ENCODE data around the gene LMX1A.

LMX1A gene

DNA sequence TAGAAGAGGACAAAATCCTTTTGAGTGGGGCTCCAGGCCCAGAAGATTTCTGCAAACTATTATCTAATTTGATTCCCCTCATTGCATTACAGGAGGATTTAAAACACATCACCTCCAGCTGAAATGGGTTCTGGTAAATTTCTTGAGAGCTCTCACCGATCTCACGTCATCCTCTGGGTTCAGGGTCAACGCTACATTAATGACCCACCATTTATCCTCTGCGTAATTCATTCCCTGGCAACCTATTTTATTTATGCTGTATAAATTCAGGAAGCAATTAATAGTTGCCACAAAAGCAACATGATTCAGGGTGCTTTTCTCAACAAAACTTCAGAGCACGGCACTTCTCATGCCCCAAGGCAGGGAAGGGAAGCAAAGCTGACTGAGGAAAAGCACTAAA lies 38.9 kb downstream of the LMX1A start:
- DNase-seq = no peak

DNA sequence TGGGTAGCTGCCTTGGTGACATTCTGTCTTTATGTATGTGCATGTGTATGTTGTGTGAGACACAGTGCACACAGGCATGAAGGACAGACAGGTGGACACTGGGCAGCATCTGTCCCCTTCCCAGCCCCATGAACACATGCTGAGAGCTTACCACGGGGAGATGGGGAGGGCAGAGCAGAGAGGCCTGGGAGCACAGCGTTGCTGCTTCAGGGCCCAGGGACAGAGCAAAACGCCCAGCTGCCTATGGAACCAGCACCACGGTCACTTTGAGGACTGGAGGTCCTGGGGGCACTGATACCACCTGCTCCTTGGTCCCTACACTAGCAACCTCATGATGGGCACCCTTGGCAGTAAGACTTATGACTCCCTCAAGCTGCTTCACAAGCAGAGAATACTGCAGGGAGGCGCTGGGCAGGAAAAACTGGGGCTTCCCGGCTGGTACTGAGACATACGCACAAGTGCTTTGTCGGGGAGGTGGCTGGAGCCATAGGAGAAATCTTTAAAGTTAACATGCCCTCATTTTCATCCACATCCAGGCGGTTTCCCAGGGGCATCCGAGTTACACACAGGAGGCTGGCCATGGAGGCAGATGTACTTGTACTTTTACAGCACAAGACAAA lies 40.3 kb downstream of the LMX1A start:
- DNase-seq = no peak

DNA sequence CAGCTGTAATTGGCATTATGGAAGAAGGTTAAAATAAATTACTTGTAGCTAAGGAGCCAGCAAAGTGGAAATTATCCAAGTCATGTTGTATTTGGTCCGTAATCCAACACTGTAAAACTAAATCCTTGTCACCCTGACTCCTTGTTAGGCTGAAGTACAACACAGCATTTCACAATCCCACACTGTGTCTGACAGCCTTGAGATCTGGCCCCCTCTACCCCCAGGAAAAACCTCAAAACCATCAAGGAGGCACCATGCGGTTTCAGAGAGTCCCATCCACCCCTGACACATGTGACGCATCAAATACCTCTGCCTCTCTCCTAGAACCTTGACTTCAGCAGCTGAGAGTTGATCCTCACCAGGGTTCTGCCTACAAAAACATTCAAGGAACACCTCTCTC lies 41.0 kb downstream of the LMX1A start:
- DNase-seq = no peak

DNA sequence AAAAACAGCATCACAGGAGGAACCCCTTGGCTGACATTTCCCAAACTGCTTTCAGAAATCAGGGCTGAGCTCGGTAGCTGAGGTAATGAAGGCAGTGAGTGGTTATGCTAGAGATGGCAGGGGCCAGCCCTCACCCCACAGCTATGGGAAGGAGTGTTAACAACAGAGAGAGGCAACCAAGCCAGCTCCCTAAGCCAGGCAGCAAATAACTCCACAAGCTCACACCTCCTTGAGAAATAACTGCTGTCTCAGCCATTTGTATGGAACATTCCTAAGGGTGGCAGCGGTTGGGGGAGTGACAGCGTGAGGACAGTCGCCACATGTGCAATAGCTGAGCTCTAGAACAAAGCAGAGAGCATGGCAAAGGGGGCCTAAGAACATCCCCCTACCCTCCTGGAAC lies 42.6 kb downstream of the LMX1A start:
- DNase-seq = no peak

DNA sequence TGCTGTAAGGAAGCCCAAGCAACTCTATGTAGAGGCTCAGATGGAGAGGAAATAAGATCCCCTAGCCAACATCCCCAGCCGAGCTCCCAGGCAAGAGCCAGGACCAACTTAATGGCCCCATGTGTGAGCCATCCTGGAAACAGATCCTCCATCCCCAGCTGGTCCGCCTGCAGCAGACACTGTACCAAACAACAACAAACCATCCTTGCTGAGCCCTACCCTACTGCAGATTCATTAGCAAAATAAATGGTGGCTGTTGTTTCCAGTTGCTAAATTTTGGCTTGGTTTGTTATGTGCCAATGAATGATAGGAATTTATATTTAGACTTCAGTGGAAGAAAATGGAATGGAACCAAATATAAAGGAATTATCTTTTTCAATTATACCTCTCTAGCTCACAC lies 43.9 kb downstream of the LMX1A start:
- no peak for DNase-seq

DNA sequence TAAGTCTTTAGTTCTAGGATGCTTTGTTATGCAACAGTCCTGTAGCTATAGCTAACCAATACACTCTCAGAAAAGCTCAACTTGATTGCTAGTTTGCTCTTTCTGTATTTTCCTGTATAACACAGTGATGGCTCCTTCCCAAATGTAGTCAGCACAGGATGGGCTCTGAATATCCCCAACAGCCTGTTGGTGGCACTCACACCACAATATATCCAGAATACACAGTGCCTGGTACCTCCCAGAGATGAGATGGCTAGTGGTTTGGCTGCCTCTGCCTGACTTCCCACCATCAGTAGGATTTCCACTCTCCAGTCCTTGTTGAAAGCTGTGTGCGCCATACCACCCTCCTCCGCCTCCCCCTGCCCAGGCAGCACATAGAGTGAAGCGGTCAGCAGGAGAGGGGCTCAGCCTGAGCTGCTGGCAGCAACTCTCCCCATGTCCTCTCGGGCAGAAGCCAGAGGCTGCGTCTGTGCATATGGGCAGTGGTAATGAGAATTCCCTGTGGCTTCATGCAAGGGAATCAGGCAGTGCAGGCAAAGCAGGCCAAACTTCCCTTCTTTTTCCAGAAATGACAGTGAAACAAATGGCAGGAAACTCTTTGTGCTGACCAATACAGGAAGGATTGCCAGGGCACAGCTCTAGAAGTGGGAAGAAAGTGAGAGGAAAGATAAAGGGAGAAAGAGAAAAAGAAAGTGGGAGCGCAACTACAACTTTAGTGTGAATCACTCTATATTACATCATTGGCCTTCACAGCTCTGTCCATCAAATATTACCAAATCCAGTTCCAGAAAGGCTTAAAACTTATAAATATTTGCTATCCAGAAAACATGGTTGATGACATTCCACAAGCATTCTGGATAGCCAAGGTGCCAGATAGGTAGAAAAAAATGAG lies 49.7 kb downstream of the LMX1A start:
- DNase-seq = no peak

DNA sequence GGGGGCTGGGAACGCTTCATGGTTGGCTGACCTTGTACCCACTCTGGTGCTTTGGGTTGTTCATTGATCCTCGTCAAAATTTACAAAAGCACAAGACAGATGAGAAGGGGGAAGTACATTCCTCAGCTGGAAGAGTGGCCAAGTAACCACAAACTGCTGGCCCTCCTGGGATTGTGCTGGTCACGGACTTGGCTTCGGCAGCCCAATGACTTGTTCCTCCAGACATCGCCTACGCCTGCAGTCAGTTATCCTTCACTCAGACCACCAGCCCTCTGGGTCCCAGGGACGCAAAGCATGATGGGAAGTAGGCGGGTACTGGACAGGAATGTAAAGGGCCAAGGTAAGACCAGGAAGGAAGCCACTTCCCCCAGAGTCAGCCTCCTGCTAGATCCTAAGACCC lies 53.1 kb downstream of the LMX1A start:
- no peak for DNase-seq

DNA sequence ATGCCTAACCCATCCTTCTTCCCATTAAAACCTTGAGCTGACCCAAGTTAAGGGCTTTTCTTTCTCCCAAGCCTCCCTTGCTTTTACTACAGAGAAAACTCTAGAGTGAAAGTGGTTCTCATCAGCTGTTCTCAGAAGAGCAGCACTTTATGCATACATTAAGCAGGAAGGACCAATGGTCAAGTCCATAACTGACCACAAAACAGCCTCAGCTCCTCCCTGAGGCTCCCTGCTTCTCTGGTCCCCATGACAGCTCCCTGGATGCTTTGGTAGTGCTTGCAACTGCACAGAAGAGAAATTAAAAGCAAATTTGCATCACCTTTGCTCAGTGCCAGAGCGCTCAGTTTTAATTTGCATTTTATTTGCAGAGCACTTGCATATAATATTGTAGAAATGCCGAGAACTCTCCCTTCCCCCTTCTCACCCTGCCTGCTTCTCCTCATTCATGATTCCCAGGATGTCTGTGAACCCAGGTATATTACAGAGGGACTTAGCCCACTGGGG lies 56.1 kb downstream of the LMX1A start:
- no peak for DNase-seq

DNA sequence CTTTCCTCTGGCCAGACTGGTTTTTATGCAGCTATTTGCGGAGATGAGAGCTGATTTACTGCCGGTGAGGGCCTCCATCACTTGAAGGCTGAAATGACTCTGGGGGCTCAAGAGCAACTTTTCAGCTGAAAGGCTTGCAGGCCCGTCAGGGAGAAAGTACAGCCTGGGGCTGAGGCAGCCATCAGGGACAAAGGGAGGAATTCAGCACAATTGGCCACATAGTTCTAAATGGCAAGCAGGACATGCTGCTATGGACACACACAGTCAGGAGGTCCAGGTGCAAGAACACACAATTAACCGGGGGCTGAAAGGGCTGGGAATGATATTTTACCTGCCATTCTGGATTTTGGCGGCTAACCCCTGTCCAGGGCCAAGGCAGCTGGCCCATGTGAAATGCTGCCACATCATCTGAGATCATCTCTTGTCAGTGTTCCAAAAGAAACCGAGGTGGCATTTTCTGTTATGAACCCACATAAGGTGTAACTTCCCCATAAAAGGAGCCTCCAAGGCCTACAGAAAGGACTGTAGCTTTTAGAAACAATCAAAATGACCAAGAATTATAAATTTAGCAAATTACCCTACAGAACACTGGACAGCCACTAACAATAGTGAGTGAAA lies 58.2 kb downstream of the LMX1A start:
- DNase-seq = no peak

DNA sequence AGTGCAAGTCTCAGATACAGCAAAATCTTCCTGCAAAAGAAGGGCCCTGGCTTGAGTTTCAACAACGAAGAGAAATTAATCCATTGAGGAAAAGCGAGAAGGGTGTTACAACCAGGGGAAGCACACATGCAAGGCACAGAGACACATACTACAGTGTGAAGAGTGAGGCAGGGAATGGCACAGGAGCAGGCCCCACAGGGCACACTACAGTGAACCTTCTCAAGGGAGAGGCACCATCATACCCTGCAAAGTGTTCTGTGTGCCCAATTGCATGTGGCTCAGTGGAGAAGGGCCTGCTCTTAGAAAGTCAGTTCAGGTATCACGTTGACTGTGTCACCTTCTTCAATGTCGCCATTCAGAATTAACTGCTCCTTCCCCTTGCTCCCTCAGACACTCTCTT lies 60.3 kb downstream of the LMX1A start:
- DNase-seq = no peak

DNA sequence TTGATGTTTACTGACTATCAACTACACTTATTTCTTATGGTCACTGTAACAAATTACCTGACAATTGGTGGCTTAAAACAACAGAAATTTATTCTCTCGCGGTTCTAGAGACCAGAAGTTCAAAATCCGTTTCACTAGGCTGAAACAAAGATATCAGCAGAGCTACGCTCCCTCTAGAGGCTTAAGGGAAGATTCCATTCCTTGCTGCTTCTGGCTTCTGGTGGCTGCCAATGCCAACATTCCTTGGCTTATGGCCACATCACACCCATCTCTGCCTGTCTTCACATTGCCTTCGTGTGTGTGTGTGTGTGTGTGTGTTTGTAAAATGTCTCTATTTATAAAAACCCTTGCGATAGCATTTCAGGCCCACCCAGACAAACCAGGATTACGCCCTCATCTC lies 66.4 kb downstream of the LMX1A start:
- peak in 1 of 2 experiments; percentile 42 for DNase-seq

DNA sequence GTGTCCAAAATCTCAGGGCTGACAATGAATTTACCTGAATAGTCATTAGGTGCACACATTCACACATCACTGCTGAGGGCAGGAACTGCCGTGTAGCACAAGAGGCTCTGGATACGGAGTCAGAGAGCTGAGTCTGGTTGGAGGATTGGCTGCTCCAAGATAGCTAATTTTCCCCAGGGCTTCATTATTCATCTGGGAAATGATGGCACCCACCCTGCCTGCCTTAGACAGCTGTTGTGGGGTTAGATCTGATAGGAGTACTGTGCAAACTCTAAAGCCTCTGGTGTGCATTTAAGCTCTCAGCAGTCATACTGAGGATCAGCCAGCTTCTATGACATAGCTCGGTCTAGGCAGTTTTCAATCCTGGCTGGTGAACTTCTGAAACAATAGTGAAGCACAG lies 67.0 kb downstream of the LMX1A start:
- peak in 1 of 2 experiments; percentile 25 for DNase-seq

DNA sequence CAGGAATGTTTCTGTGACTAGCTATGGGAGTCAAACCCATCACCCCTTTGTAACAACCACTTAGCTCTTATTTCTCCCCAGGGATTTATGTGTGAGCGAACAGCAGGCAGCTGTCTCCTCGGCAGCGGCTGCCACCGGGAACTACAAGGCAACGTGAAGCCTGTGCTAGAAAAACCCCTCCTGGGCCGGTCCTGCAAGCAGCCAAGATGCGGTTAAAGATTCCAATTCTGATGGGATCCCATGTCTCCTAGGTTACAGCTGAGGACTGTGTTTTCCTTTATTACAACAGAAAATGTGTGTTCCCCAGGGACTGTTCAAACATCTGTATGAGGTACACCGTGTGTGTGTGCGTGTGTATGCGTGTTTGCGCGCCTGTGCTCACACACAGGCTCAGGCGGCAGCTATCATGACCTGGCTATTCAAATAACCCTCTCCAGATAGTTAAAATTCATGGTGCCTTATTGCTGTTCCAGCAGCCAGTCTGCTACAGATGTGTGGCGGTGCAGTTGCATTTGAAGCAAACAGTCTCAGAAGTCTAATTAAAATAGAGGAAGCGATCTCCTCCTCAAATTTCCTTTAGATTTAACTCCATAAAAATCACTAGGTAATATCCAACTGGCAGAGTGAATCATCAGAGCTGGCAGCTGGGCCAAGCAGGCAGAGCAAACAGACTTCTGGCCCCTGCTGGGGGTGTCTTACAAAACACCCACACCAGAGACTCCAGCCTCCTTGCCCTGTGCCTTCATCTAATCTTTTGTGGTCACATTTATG lies 68.0 kb downstream of the LMX1A start:
- peak; percentile 79 to 88 for DNase-seq

DNA sequence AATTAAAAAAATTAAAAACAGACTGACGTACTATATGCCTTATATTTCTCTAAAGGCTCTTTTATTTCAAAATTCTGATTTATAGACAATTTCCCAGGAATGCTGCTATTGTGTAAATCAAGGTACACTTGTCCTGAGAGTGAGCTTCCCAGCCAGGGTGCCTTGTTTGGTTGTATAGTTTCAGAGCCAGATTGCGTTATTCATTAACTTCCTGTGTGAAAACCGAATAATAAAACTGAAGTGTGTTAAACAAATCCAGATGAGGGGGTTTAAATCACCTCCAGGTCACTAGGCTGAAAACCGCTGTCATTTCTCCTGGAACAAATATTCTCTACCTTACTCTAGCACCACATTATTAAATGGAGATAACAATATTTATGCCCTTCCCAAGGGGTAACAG lies 68.7 kb downstream of the LMX1A start:
- no peak for DNase-seq

DNA sequence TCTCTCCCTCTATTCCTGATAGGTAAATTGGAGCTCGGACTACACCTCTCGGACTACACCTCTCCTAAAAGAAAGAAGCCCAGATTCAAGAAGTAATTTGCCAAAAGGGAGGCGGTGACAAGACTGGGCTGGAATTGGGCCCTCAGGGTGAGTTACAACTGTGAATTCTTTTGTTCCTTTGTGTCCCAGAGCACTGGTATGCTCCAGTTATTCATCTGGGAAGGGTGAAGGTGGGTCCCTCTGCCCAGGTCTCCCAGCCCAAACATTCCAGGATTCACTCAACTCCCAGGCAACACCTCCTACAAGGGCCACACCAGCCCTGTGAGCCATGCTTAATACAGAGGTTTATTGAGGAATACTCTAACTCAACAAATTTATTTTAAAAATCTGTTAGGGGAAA lies 69.2 kb downstream of the LMX1A start:
- no peak for DNase-seq

DNA sequence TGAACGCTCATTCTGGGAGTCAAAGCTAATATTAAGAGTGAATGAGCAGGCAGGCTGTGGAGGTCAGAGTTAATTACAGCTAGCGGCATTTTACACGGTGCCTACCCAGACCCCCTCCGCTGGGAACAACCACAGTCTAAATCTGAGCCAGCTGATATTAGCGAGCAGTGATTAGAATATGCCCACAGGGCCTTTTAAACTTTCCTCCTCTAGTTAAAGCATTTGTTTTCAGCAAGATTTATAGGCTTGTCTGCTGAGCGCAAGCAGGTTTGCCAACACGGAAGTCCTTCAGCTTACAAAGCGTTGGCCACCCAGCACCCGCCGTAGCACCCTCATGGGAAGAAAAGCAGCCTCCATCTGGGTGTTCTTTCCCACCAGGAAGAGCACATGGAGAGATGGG lies 72.1 kb downstream of the LMX1A start:
- peak; percentile 79 to 95 for DNase-seq

DNA sequence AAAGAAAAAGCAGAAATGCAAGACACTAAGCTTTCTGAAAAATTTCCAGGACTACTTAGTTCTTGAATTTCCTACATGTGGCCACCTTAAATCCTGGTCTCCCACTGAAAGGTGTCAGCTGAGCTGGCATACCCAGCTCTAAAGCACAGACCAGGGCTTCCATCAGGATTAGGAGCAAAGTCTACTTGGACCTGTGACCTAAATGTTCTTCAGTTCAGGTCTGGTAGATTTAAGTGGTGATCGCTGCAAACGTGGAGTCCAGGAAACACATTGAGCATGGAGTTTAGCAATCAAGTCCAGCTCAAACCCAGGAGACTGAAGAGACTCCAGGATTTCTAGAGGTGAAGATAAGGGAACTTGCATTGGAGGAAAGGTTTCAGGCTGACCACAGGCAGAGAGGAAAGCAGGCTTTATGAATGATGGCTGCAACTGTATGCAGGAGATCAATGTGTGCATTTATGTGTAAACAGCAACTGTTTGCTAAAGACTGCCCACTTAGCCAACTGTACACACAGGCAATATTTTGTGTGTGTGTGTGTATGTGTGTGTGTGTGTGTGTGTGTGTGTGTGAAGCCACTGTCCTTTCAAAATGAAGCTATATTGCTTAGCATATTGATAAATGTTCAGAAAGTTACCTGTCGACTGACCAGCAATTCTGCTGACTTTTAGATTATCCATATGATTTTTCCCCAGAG lies 75.2 kb downstream of the LMX1A start:
- DNase-seq = no peak

DNA sequence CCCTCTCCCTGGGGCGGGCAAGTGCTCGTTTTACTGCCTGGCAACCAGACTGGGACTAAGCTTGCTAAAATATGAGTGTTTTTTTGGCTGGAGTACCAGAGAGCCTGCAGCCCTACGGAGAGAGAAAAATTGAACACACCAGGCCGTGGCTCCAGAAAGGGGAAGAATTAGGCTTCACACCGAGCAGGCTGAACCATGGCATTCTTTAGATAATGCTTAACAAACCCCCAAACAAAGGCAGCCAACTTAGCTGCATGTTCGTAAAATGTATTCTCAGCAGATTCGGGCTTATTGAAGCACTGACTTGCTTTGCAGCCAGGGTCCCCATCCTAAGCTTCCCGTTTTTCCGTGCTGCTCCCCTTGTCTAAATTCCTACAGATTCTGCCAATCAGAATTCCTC lies 76.6 kb downstream of the LMX1A start:
- DNase-seq = peak in 1 of 2 experiments; percentile 27

DNA sequence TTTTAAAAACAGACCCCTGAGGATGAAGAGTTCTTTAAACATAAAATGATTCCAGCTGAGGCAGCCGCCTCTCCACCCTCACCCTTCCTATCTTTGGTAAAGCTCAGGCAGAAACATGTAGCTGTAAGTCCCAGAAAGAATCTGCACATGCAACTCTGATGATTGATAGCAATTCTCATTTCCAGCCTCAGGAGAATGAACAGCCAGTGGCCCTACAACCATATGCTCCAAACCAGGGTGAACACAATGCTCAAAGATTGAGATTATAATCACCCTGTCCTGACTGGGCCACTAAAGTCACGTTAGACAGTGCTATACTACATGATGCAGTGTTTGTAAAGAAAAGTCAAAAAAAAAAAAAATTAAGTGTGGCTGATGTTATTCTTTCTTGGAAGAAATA lies 80.2 kb downstream of the LMX1A start:
- DNase-seq = no peak

DNA sequence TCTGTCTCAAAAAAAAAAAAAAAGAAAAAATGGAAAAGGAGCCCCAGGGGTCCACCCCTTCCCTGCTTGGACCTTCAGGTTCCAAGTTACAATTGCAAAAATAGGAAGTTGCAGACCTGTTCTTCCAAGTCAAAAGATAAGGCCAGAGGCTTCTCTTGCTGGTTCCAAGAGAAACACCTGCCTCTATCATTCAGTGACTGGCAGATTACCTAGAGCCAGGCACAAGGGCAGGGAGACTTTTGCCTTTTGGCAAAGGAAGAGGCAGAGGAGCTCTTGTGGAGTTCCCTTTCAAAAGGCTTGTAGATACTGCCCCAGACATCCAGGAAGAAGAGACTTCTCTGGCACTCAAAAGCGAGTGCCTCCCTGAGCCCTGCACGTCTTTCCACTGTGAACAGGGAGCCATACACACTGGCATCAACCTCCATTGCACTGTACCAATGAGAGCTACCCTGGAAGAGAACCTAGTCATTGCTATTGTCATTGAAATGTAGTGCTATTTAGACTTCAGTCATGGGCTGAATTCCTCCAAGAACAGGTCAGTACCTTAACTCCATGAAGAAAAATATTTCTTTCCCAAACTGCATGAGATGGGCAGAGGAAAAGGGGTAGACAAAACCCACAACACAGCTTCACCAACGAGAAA lies 91.2 kb downstream of the LMX1A start:
- DNase-seq = no peak

DNA sequence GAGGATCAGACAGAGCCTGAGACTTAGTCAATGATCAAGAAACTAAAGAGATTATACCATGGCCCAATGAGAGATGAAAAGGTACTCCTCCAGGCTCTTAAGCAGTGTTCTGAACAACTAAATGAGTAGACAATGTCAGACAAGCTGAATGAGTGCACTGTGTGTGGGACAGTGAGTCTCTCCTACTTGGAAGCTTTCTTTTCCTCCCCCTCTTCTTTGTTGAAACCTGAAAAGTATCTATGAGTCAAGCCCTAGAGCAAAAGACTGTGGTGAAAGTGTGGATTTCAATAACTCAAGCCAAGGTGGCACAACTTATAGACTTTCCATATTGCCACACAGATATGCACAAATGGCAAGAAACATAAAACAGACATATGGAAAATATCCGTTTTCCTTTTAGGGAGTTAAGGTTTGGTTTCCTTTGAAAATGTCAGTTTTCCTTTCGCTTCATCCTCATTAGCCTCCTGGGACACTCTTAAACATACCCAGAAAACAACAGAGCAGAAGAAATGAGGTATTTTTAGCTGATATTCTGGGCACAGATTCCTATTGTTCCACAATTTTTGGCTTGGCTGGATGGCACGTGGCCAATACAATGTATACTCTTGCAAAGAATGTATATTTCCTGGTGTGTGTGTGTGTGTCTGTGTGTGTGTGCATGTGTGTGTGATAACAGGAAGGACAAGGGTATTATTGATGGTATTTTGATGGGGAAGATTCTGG lies 96.6 kb downstream of the LMX1A start:
- peak in 1 of 2 experiments; percentile 37 for DNase-seq
